ENCODE measurements around the gene DDX25.

GRCh38 chr11:125921042-125921441 is 16.7 kb downstream of the DDX25 start:
- TF ChIP-seq, protein P1, sequence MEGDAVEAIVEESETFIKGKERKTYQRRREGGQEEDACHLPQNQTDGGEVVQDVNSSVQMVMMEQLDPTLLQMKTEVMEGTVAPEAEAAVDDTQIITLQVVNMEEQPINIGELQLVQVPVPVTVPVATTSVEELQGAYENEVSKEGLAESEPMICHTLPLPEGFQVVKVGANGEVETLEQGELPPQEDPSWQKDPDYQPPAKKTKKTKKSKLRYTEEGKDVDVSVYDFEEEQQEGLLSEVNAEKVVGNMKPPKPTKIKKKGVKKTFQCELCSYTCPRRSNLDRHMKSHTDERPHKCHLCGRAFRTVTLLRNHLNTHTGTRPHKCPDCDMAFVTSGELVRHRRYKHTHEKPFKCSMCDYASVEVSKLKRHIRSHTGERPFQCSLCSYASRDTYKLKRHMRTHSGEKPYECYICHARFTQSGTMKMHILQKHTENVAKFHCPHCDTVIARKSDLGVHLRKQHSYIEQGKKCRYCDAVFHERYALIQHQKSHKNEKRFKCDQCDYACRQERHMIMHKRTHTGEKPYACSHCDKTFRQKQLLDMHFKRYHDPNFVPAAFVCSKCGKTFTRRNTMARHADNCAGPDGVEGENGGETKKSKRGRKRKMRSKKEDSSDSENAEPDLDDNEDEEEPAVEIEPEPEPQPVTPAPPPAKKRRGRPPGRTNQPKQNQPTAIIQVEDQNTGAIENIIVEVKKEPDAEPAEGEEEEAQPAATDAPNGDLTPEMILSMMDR (IDR thresholded peaks at IDR 0.05; ENCODE audit: insufficient read depth, low read length, poor library complexity, severe bottlenecking), result no peak
- TF ChIP-seq EZH2phosphoT487 (conservative IDR thresholded peaks at IDR 0.05; ENCODE audit: low read length), result no peak

All from SU-DHL-6 (cell line).